Endometrial microvascular endothelial cells (primary cell): ENCODE results near the gene CTSV. TPM values are rescaled to one million over a fixed set of nuclear protein-coding genes. Genes with fewer than 3 reads are reported as not detected.
"Not testable (repeated sequence)": the region's sequence is repeated elsewhere in the genome, so short reads cannot be mapped to it uniquely, and the experiment has no call there.

Experiments used
- in situ Hi-C: cut with HindIII; loops from 2 replicates; pipeline ENCODE4 v1.10.0; 2017; ENCODE audit warnings: low sequenced_read_pairs, low pct_unique_long_range_greater_than_20kb; ENCODE audit errors: inconsistent ontology term
- total RNA-seq: library from RNA; depleted of rRNA; stranded (reverse); fragments of >200 nt; gene quantifications from one replicate; pipeline ENCODE4 v1.2.3, GENCODE V29; 2015; ENCODE audit errors: inconsistent ontology term

Gene CTSV
- total RNA-seq = 0.28 TPM

GRCh38 chr9:97038611-97039513, at the start of gene CTSV:
CTSV (minus strand) TSS chr9:97039142; CDS start chr9:97038043, 1,099 bp downstream.
- in situ Hi-C loops = no loop called here

GRCh38 chr9:97087668-97088215, 48.8 kb upstream of the CTSV start:
- in situ Hi-C loops = not testable (repeated sequence)

GRCh38 chr9:97084562-97084991, 45.6 kb upstream of the CTSV start:
- in situ Hi-C loops = not testable (repeated sequence)

GRCh38 chr9:97078362-97078761, 39.4 kb upstream of the CTSV start:
- in situ Hi-C loops = no loop called here

DNA sequence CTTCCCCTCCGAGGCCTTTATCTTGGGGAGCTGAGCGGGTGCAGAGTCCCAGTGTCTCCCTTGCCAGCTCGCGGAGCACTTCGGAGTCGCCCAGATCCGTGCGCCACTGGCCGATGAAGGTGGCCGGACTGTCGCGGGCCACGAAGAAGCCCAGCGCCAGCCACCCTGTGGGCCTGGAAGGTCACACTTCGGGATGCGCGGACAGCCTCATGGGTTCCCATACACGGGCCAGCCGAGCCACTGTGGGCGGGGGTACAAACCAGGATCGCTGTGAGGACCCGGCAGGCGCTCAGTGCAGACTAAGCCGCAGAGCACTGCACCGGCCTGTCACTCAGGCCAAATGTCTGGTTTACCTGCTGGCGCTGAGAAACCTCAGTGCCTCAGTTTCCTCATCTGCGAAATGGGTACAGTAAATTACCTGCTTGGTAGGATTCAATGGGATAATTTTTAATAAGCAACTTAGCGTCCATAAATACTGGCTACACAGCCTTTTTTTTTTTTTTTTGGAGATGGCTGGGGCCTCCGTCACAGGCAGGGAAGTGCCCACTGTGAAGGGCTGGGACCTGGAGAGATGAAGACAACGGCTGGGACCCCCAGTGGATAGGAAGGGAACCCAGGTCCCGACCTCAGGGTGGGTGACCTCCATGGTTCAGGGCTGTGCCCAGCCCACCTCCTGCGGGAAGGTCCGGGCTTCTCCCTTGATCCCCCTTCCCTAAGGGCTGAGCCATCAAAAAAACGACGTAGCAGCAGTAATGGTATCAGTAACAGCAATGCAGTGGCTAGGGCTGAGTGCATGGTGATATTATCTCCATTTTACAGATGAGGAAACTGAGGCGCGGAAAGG, 38.7 kb upstream of the CTSV start:
- in situ Hi-C loops = no loop called here

DNA sequence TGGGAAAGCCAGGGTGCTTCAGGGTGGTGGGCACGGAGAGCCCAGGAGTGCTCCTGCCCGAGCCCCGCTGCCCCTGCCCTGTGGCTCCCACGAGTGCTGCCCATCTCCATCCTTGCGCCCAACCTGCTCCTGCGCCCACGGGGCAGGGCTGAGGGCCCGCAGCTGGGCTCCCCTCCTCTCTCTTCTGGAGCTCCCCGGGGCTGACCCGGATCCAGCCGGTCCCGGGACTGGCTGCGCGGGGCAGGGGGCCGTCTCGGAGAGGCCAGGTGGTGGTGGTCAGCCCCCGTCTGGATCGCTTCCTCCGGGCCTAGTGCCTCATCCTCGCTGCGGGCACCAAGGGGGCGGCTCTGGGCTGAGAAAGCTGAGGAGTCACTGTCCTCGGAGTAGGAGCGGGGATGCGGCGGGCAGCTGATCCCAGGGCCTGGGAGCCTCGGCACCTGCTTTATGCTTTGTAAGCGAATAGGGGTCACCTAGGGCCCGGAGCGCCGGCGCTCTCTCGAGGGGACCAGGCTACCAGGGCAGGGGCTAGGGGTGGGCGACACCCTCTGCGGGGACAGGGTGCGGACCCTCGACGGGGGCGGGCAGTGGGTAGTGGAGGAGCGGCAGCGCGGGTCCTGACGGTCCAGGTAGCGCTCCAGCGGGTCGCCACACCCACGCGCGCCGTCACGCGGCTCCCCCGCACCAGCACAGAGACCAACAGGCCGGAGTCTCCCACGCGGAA, 37.9 kb upstream of the CTSV start:
- in situ Hi-C loops = not testable (repeated sequence)

DNA sequence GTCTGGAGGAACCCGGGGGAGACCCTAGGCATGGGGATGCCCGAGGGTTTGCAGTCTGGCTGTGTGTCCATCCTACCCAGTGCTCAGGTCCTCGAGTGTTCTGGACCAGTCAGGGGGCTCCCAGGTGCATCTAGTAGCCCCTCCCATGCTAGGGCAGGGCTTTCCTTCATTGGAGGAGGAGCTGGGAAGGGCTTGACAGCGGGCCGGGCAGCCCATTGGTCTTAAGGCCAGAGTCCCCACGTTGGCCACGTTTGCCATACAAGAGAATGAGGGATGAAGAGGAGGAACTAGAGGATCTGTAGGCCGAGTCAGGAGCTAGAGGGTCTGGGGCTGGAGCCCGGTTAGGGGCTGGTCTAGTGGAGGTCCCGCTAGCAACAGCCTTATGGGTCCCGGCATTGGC, 37.3 kb upstream of the CTSV start:
- in situ Hi-C loops = no loop called here

- in situ Hi-C loops = no loop called here
Measured at GRCh38 chr9:97075289-97075985, 36.5 kb upstream of the CTSV start.

DNA sequence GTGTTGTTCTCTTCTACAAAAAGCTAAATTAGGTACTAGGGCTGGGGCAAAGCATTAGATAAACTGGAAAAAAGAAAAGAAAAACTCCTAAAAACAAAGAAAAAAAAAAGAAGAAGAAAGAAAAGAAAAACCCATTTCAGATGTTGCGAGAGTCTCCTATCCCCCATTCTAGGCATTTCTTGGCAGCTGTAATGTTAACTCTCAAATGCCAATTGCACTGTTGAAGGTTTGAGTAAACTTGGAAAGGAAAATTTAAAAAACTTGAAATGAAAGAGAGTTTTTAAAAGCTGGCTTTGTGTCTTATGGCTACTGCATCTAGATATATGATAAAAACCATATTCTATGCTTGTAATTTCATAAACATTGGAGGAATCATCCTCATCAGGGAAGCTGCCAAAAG, 34.6 kb upstream of the CTSV start:
- in situ Hi-C loops = no loop called here

DNA sequence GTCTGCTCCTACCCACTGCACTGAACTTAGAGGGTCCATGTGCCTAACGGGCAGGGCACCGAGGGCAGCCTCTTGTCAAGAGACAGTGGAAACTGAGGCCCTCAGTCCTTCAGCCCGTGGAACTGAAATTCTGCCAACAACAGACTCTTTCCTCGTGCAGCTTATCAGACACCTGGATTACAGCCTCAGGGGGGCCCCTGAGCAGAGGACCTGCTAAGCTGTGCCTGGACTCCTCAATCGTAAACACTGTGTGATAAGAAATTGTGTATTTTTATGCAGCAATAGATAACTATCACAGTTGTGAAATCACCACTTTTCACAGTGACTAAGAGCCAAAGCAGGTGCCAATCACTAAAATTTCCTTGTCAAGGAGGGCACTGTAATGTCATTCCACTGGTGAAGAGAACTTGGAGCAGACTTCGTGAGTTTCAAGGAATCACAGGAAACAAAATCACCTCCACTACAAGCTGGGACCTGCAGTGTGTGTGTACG, 33.4 kb upstream of the CTSV start:
- in situ Hi-C loops = no loop called here

DNA sequence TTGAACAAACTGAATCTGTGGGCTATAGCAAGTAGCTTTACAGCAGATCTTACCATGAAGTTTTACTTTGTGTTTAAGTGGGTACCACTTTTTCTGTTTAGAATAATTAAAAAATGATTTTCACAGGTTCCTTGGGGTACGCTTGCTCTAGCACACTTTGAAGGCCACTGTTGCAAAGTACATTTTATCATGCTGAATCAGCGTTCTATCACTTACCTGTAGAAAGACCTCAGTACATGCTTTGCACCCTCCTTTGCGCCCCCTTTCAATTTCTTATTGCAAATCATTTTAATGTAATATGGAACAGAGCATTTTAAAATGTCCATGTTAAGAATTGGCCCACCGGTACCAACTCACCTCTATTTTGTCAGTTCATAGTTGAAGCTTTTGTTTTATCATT, 31.4 kb upstream of the CTSV start:
- in situ Hi-C loops = not testable (repeated sequence)

- in situ Hi-C loops = no loop called here
Measured at GRCh38 chr9:97067490-97067889, 28.5 kb upstream of the CTSV start.

DNA sequence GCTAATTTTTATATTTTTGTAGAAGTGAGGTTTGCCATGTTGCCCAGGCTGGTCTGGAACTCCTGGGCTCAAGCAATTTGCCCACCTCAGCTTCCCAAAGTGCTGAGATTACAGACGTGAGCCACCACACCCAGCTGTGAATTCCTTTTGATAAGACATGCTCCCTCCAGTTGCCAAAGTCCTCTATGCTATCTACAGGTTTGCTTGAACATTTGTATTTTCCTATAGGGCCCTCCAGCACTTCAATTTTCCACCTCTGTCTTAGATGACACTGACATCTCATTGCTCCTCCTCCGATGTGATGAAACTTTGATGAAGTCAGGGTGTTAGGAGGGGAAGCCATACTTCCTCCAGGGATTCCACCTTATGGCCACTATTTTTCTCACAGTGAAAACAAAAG, 25.2 kb upstream of the CTSV start:
- in situ Hi-C loops = no loop called here

DNA sequence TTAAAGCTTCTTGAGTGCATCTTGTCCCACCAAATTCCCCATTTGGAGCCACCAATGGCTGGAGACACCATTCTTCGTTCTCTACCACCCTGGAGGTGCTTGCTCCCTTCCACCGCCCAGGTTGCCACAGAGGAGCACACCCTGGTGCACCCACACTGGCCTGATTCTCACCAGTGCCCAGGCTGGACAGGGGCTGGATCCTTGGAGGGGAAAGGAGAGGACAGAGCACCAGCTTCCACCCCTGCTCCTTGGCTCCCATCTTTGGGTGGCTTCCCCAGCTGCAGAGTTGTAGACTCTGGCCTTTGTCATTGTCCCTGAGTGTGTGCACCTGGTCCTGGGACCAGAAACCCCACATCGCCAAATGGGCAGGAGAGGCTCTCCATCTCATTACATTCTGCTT, 21.9 kb upstream of the CTSV start:
- in situ Hi-C loops = no loop called here

- in situ Hi-C loops = no loop called here
Measured at GRCh38 chr9:97059626-97060025, 20.7 kb upstream of the CTSV start.

- in situ Hi-C loops = no loop called here
Measured at GRCh38 chr9:97057651-97058050, 18.7 kb upstream of the CTSV start.

GRCh38 chr9:97055891-97056290, 16.9 kb upstream of the CTSV start:
- in situ Hi-C loops = not testable (repeated sequence)

DNA sequence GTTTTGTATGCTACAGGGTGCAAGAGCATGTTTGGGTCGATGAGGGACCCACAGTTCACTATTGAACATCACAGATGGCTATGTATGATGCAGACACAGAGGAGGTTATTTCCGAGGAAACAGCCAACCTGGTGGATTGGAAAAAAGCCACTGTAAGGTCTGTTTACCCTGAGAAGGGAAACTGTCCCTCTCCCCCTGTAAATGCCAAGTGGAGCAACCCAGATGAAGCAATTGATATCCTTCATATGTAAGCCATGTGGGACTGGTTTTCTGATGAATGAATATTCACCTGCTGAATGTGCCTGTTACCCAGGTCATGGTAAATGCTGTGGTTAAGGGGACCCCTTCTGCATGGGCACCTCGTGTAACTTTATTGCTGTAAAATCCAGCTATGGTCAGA, 14.8 kb upstream of the CTSV start:
- in situ Hi-C loops = no loop called here
